OCI-LY7 (cell line): ENCODE data around the gene PATJ. TPM values are rescaled to one million over a fixed set of nuclear protein-coding genes. Genes with fewer than 3 reads are reported as not detected.

Source experiments
- BruUV-seq: library from RNA; stranded (reverse); fragments of 400-500 nt; replicated peaks from 2 replicates; lab custom pipeline; 2021; lab: Mats Ljungman, UMichigan
- CTCF ChIA-PET: fragments of 300-600 bp; sonication (Branson Sonifier 250); formaldehyde crosslinking; loops from one replicate; lab custom pipeline; 2022; ENCODE audit warnings: antibody characterized with exemption; ENCODE audit not compliant: unreplicated experiment; lab: Charles Lee
- POLR2A ChIA-PET: fragments of 300-600 bp; sonication (Branson Sonifier 250); formaldehyde crosslinking; loops from one replicate; lab custom pipeline; 2022; ENCODE audit warnings: antibody characterized with exemption; lab: Charles Lee
- DNase-seq: peaks from one replicate; pipeline ENCODE4 v3.0.0-alpha.2; 2015; ENCODE audit warnings: low spot score
- H2AFZ ChIP-seq: fragments of 200-600 bp; sonication (generic), shearing (Covaris generic); 2 replicates; pipeline ENCODE4 v1.6.1; 2014; ENCODE audit warnings: mild to moderate bottlenecking, antibody characterized with exemption, low read length, moderate library complexity
- H3K27ac ChIP-seq: fragments of 200-600 bp; sonication (generic); 2 replicates; pipeline ENCODE4 v1.5.1; 2014; ENCODE audit warnings: mixed run types, low read depth, mild to moderate bottlenecking, moderate library complexity, low read length, inconsistent platforms; ENCODE audit not compliant: poor library complexity, severe bottlenecking
- H3K36me3 ChIP-seq: fragments of 200-600 bp; sonication (generic); 2 replicates; pipeline ENCODE4 v1.6.1; 2014; ENCODE audit warnings: mild to moderate bottlenecking, antibody characterized with exemption, low read length, moderate library complexity, mixed read lengths; ENCODE audit not compliant: insufficient read depth
- H3K4me1 ChIP-seq: fragments of 200-600 bp; sonication (generic); 2 replicates; pipeline ENCODE4 v1.5.1; 2014; ENCODE audit warnings: mild to moderate bottlenecking, low read length; ENCODE audit not compliant: insufficient read depth, poor library complexity, severe bottlenecking
- H3K4me2 ChIP-seq: fragments of 200-600 bp; sonication (generic); 2 replicates; pipeline ENCODE4 v1.6.1; 2014; ENCODE audit warnings: mild to moderate bottlenecking, low read length
- H3K4me3 ChIP-seq: fragments of 200-600 bp; sonication (generic); 2 replicates; pipeline ENCODE4 v1.5.1; 2014; ENCODE audit warnings: mild to moderate bottlenecking, low read depth, low read length; ENCODE audit not compliant: poor library complexity, severe bottlenecking
- H3K79me2 ChIP-seq: fragments of 200-600 bp; sonication (generic); 2 replicates; pipeline ENCODE4 v1.6.1; 2016; ENCODE audit warnings: low read depth, mild to moderate bottlenecking, low read length, moderate library complexity, mixed read lengths; ENCODE audit not compliant: insufficient read depth
- H3K9me2 ChIP-seq: fragments of 200-600 bp; sonication (generic); 2 replicates; pipeline ENCODE4 v1.6.1; 2016; ENCODE audit warnings: mild to moderate bottlenecking, low read length, mixed read lengths; ENCODE audit not compliant: insufficient read depth
- H3K9me3 ChIP-seq: fragments of 200-600 bp; sonication (generic); 2 replicates; pipeline ENCODE4 v1.6.1; 2014; ENCODE audit warnings: mild to moderate bottlenecking, mixed run types, low read length, mixed read lengths
- H4K20me1 ChIP-seq: fragments of 200-600 bp; sonication (generic); 2 replicates; pipeline ENCODE4 v1.6.1; 2014; ENCODE audit warnings: mild to moderate bottlenecking, antibody characterized with exemption, low read length, moderate library complexity, mixed read lengths; ENCODE audit not compliant: insufficient read depth
- EZH2phosphoT487 ChIP-seq: fragments of 200-600 bp; sonication (generic); IDR thresholded peaks from 2 replicates; pipeline ENCODE4 v1.6.1; 2018; ENCODE audit warnings: low read depth, borderline replicate concordance, mild to moderate bottlenecking, mixed run types, antibody characterized with exemption, low read length, moderate library complexity, mixed read lengths
- intact Hi-C: fragments of 100-400 bp; cut with micrococcal nuclease; formaldehyde crosslinking; loops from one replicate; pipeline ENCODE4 v1.10.0; 2022; ENCODE audit not compliant: unreplicated experiment
- total RNA-seq, 2 experiments: library from RNA; depleted of rRNA in 1 of 2; stranded (reverse); fragments of >200 nt in 1 of 2; shearing (Covaris generic) in 1 of 2; gene quantifications; 2 replicates each; pipeline ENCODE4 v1.2.3, GENCODE V29; 2014 to 2022
- TF ChIP-seq, protein P1 (sequence below): fragments of 200-600 bp; sonication (generic); conservative IDR thresholded peaks from 2 replicates; pipeline ENCODE4 v1.5.1; 2014; ENCODE audit warnings: mild to moderate bottlenecking, antibody characterized with exemption, low read length, moderate library complexity, mixed read lengths

PATJ gene
- total RNA-seq, 2 experiments from 2014 or later: 0.95 to 4.0 TPM

DNA sequence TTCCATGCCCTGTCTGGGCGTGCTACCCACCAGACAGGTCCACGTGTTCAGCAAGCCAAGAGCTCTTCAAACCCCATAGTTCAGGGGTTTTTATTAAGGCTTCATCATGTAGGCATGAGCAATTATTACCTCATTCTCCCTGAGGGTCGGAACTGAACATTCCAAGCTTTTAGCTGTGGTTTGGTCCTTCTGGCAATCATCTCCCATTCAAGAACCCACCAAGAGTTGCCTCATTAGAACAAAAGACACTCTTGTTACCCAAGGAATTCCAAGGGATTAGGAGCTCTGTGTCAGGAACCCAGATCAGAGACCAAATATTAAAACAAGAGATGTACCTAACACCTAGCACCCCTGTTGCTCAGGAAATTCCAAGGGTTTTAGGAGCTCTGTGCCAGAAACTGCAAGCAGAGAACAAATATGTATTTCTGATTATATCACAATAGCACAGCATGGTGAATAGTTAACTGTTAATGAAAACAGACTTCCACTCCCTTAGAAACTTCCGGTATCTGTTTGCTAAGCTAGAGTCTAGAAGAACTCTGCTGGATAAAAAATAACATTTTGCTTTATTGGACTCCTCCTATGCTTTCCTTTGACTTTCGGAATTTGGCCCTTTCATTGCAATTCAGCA lies 251.2 kb downstream of the PATJ start:
- Histone ChIP-seq H3K79me2 (no peaks in the 10 kb centered on the region), H4K20me1 (no peaks in the 10 kb centered on the region), H3K4me2 (no peak overlapping the region), H3K9me3 (no peaks in the 10 kb centered on the region), H3K27ac (no peak overlapping the region), H3K4me3 (no peak overlapping the region), H3K4me1 (no peaks in the 10 kb centered on the region), H3K36me3 (no peaks in the 10 kb centered on the region), H3K9me2 (no peaks in the 10 kb centered on the region), H2AFZ (no peak overlapping the region)
- POLR2A ChIA-PET: no interaction called here
- no peak for DNase-seq
- no TSS peak for BruUV-seq
- no peak for TF ChIP-seq EZH2phosphoT487
- TF ChIP-seq, protein P1, sequence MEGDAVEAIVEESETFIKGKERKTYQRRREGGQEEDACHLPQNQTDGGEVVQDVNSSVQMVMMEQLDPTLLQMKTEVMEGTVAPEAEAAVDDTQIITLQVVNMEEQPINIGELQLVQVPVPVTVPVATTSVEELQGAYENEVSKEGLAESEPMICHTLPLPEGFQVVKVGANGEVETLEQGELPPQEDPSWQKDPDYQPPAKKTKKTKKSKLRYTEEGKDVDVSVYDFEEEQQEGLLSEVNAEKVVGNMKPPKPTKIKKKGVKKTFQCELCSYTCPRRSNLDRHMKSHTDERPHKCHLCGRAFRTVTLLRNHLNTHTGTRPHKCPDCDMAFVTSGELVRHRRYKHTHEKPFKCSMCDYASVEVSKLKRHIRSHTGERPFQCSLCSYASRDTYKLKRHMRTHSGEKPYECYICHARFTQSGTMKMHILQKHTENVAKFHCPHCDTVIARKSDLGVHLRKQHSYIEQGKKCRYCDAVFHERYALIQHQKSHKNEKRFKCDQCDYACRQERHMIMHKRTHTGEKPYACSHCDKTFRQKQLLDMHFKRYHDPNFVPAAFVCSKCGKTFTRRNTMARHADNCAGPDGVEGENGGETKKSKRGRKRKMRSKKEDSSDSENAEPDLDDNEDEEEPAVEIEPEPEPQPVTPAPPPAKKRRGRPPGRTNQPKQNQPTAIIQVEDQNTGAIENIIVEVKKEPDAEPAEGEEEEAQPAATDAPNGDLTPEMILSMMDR: no peak
- intact Hi-C loops: no loop called here
- CTCF ChIA-PET: no interaction called here

DNA sequence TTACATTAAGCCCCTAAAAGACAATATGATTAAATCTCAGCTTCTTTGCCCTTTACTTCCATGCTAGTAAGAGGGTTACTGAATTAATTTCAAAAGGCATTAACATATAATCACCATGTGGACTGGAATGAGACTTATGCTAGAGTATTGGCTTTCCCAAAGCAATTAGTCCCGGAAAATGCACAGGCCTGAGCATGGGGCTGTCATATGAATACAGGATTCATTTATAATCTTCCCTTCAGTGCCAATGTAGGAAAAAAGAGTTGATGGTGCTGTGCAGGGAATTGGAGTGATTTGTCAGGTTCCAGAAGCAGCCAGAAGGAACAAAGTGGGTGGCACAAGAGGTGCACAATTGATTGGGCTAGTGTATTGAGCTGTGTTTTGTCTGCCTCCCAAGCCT lies 253.4 kb downstream of the PATJ start:
- Histone ChIP-seq H3K27ac (no peak overlapping the region), H3K4me1 (no peaks in the 10 kb centered on the region), H3K9me3 (no peaks in the 10 kb centered on the region), H3K79me2 (no peaks in the 10 kb centered on the region), H3K4me3 (no peak overlapping the region), H3K36me3 (no peaks in the 10 kb centered on the region), H4K20me1 (no peaks in the 10 kb centered on the region), H3K9me2 (no peaks in the 10 kb centered on the region), H3K4me2 (no peak overlapping the region), H2AFZ (no peak overlapping the region)
- no peak for DNase-seq
- ChIA-PET POLR2A (interaction anchor here (0.6 kb wide), 1 partner anchor 56 kb away, joined by 4 read pairs; no protein-coding TSS in a partner anchor), CTCF (no interaction called here)
- no peak for TF ChIP-seq EZH2phosphoT487
- TF ChIP-seq, protein P1: no peak
- BruUV-seq: no TSS peak
- intact Hi-C loops: no loop called here

DNA sequence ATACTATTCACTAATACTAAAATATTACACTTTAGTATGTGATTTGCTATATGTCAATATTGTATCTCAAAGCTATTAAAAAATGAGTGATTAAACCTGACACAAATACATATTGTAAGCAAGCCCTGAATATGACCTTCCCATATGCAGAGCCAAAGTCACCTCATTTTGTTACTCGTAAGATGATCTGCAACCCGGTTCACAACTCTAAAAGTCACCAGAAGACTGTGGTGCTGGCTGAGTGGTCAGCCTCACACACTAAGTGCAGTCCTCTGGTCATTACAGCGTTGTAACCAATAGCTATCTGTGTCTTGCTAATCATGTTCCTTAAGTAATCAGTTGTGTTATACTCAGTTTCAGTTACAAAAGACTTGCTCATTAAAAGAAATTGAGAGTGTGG lies 254.8 kb downstream of the PATJ start:
- H3K9me2 ChIP-seq: no peaks in the 10 kb centered on the region
- intact Hi-C loops: no loop called here
- no peaks in the 10 kb centered on the region for H4K20me1 ChIP-seq
- BruUV-seq: no TSS peak
- no peaks in the 10 kb centered on the region for H3K36me3 ChIP-seq
- ChIA-PET POLR2A (interaction anchor here (1.3 kb wide), 1 partner anchor 10 kb away, joined by 3 read pairs; no protein-coding TSS in a partner anchor), CTCF (no interaction called here)
- H3K4me2 ChIP-seq: no peak overlapping the region
- H3K79me2 ChIP-seq: no peaks in the 10 kb centered on the region
- H3K4me1 ChIP-seq: no peaks in the 10 kb centered on the region
- DNase-seq: no peak
- no peak overlapping the region for H3K4me3 ChIP-seq
- H3K9me3 ChIP-seq: no peaks in the 10 kb centered on the region
- H3K27ac ChIP-seq: no peak overlapping the region
- H2AFZ ChIP-seq: no peak overlapping the region
- TF ChIP-seq EZH2phosphoT487: no peak
- TF ChIP-seq, protein P1: no peak
